K562 (cell line): ENCODE data around the gene CNPY2. TPM values are rescaled to one million over a fixed set of nuclear protein-coding genes. Genes with fewer than 3 reads are reported as not detected.

Source experiments
- EGR1 ChIP-seq: fragments of 450-650 bp; conservative IDR thresholded peaks from 2 replicates; pipeline ENCODE4 v1.6.1; 2017; ENCODE audit warnings: mild to moderate bottlenecking
- ESRRA ChIP-seq: fragments of 450-650 bp; IDR thresholded peaks from 2 replicates; pipeline ENCODE4 v1.6.1; 2014; ENCODE audit warnings: low read depth, mild to moderate bottlenecking, moderate library complexity, borderline replicate concordance
- EWSR1 ChIP-seq: fragments of 450-650 bp; IDR thresholded peaks from 2 replicates; pipeline ENCODE4 v1.6.1; 2018; ENCODE audit warnings: borderline replicate concordance, mild to moderate bottlenecking, low read depth, moderate library complexity; ENCODE audit not compliant: partially characterized antibody
- HDAC2 ChIP-seq: fragments of 450-650 bp; IDR thresholded peaks from 2 replicates; pipeline ENCODE4 v1.6.1; 2016; ENCODE audit warnings: mild to moderate bottlenecking
- KLF1 ChIP-seq: fragments of 450-650 bp; IDR thresholded peaks from 2 replicates; pipeline ENCODE4 v1.6.1; 2016; ENCODE audit warnings: missing genetic modification characterization, missing compliant biosample characterization
- MED1 ChIP-seq: sonication (generic); formaldehyde crosslinking; IDR thresholded peaks from 2 replicates; pipeline ENCODE4 v1.8.1; 2023; ENCODE audit warnings: missing genetic modification reagents, borderline replicate concordance
- RAD21 ChIP-seq, 2 experiments: fragments of 250-450 bp in 1 of 2; fragments of 450-650 bp in 1 of 2; sonication (Bioruptor Pico) in 1 of 2; formaldehyde crosslinking in 1 of 2; IDR thresholded peaks in 1 of 2; conservative IDR thresholded peaks in 1 of 2; 2 replicates each; pipeline versions ENCODE4 v1.4.0 to v1.8.0; 2020 to 2022; ENCODE audit warnings: mild to moderate bottlenecking in 2 of 2, moderate library complexity in 1 of 2
- SMAD3 ChIP-seq: fragments of 450-650 bp; formaldehyde crosslinking; conservative IDR thresholded peaks from 2 replicates; pipeline ENCODE4 v1.4.0; 2020; ENCODE audit warnings: mild to moderate bottlenecking
- SMARCB1 ChIP-seq: IDR thresholded peaks from 2 replicates; pipeline ENCODE4 v1.6.1; 2011; ENCODE audit warnings: improper control_type of control experiment, low read depth; ENCODE audit not compliant: insufficient read length
- SMARCE1 ChIP-seq: fragments of 450-650 bp; IDR thresholded peaks from 2 replicates; pipeline ENCODE4 v1.7.1; 2016; ENCODE audit warnings: mild to moderate bottlenecking
- STAG1 ChIP-seq: sonication (generic); formaldehyde crosslinking; IDR thresholded peaks from 2 replicates; pipeline ENCODE4 v1.5.0; 2020; ENCODE audit warnings: missing genetic modification reagents, borderline replicate concordance
- STAT6 ChIP-seq: sonication (generic); formaldehyde crosslinking; IDR thresholded peaks from 2 replicates; pipeline ENCODE4 v1.8.1; 2023; ENCODE audit warnings: mild to moderate bottlenecking, missing genetic modification reagents
- XRCC4 ChIP-seq: IDR thresholded peaks from one replicate; pipeline ENCODE4 v1.6.1; 2011; ENCODE audit not compliant: insufficient read depth, insufficient read length; ENCODE audit errors: extremely low read depth
- YY1 ChIP-seq, 3 experiments: IDR thresholded peaks; 2 replicates each; pipeline ENCODE4 v1.6.1; 2011; ENCODE audit warnings: low read length in 2 of 3, mild to moderate bottlenecking in 2 of 3, moderate library complexity in 2 of 3, borderline replicate concordance in 1 of 3, control low read depth in 1 of 3, low read depth in 1 of 3; ENCODE audit not compliant: insufficient read depth in 3 of 3, insufficient replicate concordance in 2 of 3, control insufficient read depth in 1 of 3, insufficient read length in 1 of 3; ENCODE audit errors: extremely low read depth in 1 of 3
- ZBTB12 ChIP-seq: fragments of 250-450 bp; sonication (Bioruptor Pico); IDR thresholded peaks from 2 replicates; pipeline ENCODE4 v1.4.0; 2020
- ZNF212 ChIP-seq: fragments of 450-650 bp; formaldehyde crosslinking; IDR thresholded peaks from 2 replicates; pipeline ENCODE4 v1.4.0; 2020; ENCODE audit warnings: mild to moderate bottlenecking
- ZNF217 ChIP-seq: sonication (generic); formaldehyde crosslinking; IDR thresholded peaks from 2 replicates; pipeline ENCODE4 v1.8.0; 2022; ENCODE audit warnings: mild to moderate bottlenecking, missing genetic modification reagents
- ZNF436 ChIP-seq: fragments of 250-450, 450-650 bp; sonication (Bioruptor Pico); formaldehyde crosslinking; IDR thresholded peaks from 2 replicates; pipeline ENCODE4 v1.7.0; 2020; ENCODE audit warnings: mild to moderate bottlenecking
- ZNF57 ChIP-seq: fragments of 450-650 bp; formaldehyde crosslinking; IDR thresholded peaks from 2 replicates; pipeline ENCODE4 v1.4.0; 2020; ENCODE audit warnings: mild to moderate bottlenecking, moderate library complexity
- polyA plus RNA-seq, 8 experiments: library from polyadenylated mRNA; depleted of rRNA in 4 of 8; stranded (reverse) in 5 of 8; unstranded in 3 of 8; fragments of >200 nt; fragmentation: Nextera tagmentation in 2 of 8; fragmentation: Illumina TruSeq in 1 of 8; extraction: Ambion mirVana in 2 of 8; extraction: Trizol in 1 of 8; gene quantifications; 2 replicates each; pipeline versions ENCODE4 v1.2.1 to v1.2.3, GENCODE V29; 2011 to 2014; ENCODE audit warnings: inconsistent platforms in 1 of 8, missing spikeins in 1 of 8
- total RNA-seq, 7 experiments: library from RNA; depleted of rRNA in 6 of 7; stranded (reverse); fragments of >200 nt in 6 of 7; fragmentation: Illumina TruSeq in 2 of 7; extraction: Trizol in 2 of 7; gene quantifications; 2 replicates each; pipeline versions ENCODE4 v1.2.1 to v1.2.3, GENCODE V29; 2011 to 2021; ENCODE audit warnings: low replicate concordance in 1 of 7
- TF ChIP-seq, protein P1 (sequence below), 3 experiments: fragments of 200-800 bp in 1 of 3; sonication (Bioruptor generic) in 1 of 3; sonication (generic) in 1 of 3; formaldehyde crosslinking in 1 of 3; IDR thresholded peaks; 2 replicates each; pipeline versions ENCODE4 v1.6.1 to v1.8.0; 2016 to 2022; ENCODE audit warnings: mild to moderate bottlenecking in 2 of 3, missing compliant biosample characterization in 2 of 3, missing genetic modification characterization in 2 of 3, missing genetic modification reagents in 1 of 3

Gene CNPY2
- total and polyA plus RNA-seq, 9 of the 15 experiments (the other 6 are each of a cell fraction or from before 2014, with no cell fraction given) = 33.8 to 190 (median 138) TPM

DNA sequence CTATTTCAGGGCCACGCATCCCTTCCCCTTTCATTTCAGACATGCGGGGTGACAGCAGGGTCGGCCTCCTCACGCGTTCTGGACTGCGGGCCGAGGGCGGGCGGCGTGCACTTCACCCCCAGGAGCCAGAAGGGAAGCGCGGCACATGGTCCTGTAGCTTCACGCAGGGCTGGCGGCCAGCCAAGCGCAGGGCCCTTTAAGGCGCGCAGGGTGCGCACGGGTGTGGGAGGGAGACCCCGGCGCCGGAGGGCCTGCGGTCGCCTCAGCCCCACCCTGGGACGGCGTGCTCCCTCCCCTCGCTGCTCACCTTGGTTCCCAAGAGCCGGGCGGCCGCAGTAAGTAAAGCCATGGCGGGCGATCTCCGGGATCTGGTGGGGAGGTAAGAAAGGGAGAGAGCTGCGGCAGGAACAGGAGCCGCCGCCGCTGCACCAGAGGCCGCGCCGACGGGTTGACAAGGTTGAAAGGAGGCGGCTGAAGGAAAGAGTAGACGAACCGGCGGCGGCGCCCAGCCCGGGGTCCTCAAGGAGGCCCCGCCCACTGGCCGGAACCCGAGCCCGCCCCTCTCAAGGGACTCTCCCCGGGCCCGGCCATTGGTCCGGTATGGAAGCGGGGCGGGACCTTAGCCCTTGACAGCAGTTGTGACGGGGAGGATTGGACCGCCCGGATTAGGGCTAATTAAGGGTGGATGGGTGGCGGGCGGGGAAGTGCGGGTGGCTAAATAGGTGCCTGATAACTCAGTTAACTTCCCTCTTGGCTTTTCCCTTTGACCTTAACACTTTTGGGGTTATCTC is 15.7 kb downstream of the CNPY2 start, which contains the start of gene CS (continued):
- TF ChIP-seq STAT6 (CRISPR knock-in tag) = no peak
- TF ChIP-seq XRCC4 = no peak
- TF ChIP-seq, protein P1, sequence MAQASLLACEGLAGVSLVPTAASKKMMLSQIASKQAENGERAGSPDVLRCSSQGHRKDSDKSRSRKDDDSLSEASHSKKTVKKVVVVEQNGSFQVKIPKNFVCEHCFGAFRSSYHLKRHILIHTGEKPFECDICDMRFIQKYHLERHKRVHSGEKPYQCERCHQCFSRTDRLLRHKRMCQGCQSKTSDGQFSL (CRISPR knock-in tag; IDR thresholded peaks at IDR 0.05) = 0 out of 2 replicates have a peak, but pooled peaks have one; percentile 23
- TF ChIP-seq, protein P1 (tag; IDR thresholded peaks at IDR 0.05) = no peak
- no peak for TF ChIP-seq ZNF212 (CRISPR knock-in tag)
- TF ChIP-seq SMARCB1 = no peak
- TF ChIP-seq ZNF57 = no peak
- no peak for TF ChIP-seq ZBTB12 (CRISPR knock-in tag)
- TF ChIP-seq SMAD3 (CRISPR knock-in tag) = no peak
- 0 out of 2 replicates have a peak, but pooled peaks have one; percentile 33 for TF ChIP-seq KLF1 (tag)
- no peak for TF ChIP-seq ZNF217 (CRISPR knock-in tag)
- no peak for TF ChIP-seq RAD21 (CRISPR knock-in tag; conservative IDR thresholded peaks at IDR 0.05 in 1 of 2, IDR thresholded peaks at IDR 0.05 in 1 of 2)
- TF ChIP-seq STAG1 (CRISPR knock-in tag) = no peak
- peak; percentile 99; the same call in 1 of the 2 replicates for TF ChIP-seq ESRRA
- peak; percentile 46 for TF ChIP-seq EGR1
- TF ChIP-seq HDAC2 = peak; percentile 49; the same call in 1 of the 2 replicates
- TF ChIP-seq YY1 (IDR thresholded peaks at IDR 0.05; ENCODE audit: borderline replicate concordance in 1 of 3, control insufficient read depth in 1 of 3, extremely low read depth in 1 of 3, insufficient read depth in 3 of 3, insufficient read length in 1 of 3, insufficient replicate concordance in 2 of 3, low read depth in 1 of 3, low read length in 2 of 3) = peak in 2 of 3 experiments; percentile 11 to 41
- no peak for TF ChIP-seq SMARCE1
- TF ChIP-seq ZNF436 (CRISPR knock-in tag) = no peak
- TF ChIP-seq EWSR1 = no peak
- no peak for TF ChIP-seq MED1 (CRISPR knock-in tag)
